GM10847 (cell line): Measurements from ENCODE around the gene C16orf87.

ENCODE experiments used
- POLR2A ChIP-seq: IDR thresholded peaks from 2 replicates; pipeline ENCODE4 v1.6.1; 2011; ENCODE audit not compliant: insufficient read length; ENCODE audit errors: extremely low read depth

Gene C16orf87, protein sequence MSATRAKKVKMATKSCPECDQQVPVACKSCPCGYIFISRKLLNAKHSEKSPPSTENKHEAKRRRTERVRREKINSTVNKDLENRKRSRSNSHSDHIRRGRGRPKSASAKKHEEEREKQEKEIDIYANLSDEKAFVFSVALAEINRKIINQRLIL

DNA sequence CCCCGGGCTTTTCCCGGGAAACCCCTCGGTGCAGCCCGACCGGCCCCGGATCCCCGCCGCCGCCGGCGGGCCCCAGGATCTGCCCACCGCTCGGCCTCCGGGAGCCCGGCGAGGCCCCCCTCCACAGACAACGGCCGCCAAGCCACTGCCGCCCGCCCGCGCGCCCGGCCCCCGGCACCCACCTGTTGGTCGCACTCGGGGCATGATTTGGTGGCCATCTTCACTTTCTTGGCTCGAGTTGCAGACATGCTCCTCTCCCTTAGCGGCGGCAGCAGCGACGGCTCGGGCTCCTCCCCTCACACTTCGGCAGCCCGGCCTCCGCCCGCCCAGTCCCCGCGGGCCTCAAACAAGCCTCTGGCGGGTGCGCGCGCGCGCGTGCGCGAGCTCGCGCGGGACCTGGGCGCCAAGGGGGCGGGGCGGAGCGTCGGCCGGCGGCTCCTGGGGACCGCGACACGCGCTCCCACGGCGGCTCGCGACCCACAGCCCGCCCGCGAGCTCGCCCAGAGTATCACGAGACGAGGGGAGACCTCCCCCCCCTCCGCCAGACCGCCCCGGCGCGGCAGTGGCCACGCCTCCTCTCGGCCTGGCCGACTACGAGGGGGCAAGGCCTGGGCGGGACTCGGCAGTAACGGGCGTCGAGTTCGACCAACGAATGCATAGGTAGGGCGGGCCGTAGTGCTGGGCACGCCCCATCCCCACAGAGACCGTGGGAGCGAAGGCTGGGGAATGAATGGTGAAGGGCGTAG, at the start of gene C16orf87:
Gene C16orf87, minus strand, starts transcription at position 279 of the 746 bp plus-strand sequence. Its CDS starts 31 bp downstream, at position 248.
- TF ChIP-seq POLR2A = peak; percentile 64

DNA sequence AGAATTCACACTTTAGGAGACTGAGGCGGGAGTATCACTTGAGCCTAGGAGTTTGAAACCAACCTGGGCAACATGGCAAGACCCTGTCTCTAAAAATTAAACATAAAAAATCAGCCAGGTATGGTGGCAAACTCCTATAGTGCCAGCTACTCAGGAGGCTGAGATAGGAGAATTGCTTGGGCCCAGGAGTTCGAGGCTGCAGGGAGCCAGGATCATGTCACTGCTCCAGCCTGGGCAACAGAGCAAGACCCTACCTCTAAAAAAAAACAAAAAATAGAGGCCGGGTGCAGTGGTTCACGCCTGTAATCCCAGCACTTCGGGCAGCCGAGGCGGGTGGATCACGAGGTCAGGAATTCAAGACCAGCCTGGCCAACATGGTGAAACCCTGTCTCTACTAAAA, 44.3 kb upstream of the C16orf87 start:
- TF ChIP-seq POLR2A = no peak

DNA sequence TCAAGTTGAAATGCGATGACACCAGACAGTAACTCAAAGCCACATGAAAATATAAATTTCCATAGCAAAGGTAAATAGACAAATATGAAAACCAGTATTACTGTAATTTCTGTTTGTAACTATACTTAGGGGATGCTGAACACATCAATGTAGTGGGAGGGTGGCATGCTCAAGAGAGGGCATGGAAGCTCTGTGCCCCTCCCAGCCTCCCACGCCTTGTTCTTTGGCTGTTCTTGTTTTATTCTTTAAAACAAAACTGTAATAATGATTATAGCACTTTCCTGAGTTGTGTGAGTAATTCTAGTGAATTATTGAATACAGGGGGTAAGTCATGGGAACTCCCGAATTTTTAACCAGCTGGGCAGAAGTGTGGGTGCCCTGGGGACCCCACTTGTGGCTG, 42.2 kb upstream of the C16orf87 start:
- TF ChIP-seq POLR2A = no peak

GRCh38 chr16:46871597-46871996, 40.6 kb upstream of the C16orf87 start:
- TF ChIP-seq POLR2A = no peak

DNA sequence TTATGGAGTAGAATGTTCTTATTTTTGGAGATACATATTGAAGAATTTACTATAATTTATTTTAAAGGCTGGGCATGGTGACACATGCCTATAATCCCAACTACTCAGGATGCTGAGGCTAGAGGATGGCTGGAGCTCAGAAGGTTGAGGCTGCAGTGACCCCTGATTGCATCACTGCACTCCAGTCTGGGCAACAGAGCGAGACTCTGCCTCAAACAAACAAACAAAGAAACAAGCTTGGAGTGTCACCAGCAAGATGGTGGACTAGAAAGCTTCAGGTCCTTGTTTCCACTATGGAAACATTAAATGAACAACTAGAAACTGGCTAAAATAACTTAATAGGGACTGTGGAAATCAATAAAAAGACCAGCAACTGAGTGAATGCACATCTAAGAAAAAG, 35.3 kb upstream of the C16orf87 start:
- TF ChIP-seq POLR2A = no peak

DNA sequence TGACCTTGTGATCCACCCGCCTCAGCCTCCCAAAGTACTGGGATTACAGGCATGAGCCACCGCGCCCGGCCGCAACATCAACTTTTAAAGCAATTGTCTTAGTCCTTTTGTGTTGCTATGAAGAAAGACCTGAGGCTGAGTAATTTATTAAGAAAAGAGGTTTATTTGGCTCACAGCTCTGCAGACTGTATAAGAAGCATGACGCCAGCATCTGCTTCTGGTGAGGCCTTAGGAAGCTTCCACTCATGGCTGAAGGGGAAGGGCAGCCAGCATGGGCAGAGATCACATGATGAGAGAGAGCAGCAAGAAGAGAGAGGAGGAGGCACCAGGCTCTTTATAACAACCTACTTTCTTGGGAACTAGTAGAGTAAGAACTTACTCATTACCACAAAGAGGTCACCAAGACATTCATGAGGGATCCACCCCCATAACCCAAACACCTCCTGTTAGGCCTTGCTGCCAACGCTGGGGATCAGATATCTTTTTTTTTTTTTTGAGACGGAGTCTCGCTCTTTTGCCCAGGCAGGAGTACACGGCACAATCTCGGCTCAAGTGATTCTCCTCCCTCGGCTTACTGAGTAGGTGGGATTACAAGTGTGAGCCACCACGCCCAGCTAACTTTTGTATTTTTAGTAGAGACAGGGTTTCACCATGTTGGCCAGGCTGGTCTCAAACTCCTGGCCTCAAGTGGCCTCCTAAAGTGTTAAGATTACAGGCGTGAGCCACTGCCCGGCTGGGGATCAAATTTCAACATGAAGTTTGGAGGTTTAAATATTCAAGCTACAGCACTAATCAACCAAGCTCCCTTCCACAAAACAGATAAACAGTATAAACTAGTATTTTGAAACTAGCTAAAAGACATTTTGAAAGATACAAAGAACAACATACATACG, 31.8 kb upstream of the C16orf87 start:
- no peak for TF ChIP-seq POLR2A

DNA sequence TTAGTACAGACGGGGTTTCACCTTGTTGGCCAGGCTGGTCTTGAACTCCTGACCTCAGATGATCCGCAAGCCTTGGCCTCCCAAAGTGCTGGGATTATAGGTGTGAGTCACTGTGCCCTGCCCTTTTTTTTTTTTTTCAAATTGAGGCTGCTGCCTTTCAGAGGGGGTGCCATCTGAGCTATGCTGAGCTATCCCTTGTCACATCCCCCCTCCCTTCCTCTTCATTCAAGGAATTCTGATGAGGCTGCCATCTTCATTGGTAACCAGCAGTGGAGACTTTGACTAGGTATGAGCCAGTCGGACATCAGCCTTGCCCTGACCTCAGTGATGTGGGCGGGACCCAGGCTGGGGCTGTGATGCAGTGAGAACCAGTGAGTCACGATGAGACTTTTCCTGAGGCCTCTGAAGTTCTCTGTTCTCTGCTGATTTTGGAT, 28.8 kb upstream of the C16orf87 start:
- TF ChIP-seq POLR2A = no peak

DNA sequence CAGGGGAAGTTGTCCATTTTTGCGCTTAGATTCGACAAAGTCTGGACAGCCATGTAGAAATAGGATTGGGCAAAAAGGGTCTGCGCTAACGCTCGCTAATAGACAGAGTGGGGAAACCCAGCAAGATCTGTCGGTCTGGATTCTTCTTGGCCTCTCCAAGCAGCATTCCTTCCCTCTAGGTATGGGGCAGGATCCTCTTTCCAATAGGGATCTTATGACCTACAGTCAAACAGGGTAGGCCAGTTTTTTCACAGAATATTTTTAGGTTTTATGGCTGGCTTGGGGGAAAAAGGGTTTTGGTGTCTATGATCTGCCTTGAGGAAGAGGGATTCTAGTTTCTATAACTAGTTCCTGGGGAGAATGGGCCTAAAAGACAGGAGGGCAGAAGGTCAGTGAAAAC, 27.2 kb upstream of the C16orf87 start:
- no peak for TF ChIP-seq POLR2A

- no peak for TF ChIP-seq POLR2A
Measured at GRCh38 chr16:46857368-46857945, 26.5 kb upstream of the C16orf87 start.

DNA sequence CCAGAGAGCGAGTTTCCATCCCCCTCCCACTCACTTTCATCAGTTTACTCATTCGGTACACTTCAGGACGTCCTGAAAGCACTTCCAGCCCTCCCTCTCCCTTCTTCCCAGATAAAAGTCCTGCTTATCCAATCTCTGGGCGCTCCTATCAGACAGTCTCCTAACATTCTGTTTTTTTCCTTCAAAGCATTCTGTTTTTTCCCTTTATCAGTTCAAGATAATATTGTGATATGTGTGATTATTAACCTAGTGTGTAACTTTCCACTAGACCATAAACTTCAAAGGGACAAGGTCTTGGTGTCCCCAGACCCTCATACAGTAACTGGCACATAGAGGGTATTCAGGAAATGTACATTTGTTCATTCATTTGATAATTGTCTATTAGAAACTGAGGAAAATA, 24.4 kb upstream of the C16orf87 start:
- TF ChIP-seq POLR2A = no peak

GRCh38 chr16:46854846-46855245, 23.9 kb upstream of the C16orf87 start:
- no peak for TF ChIP-seq POLR2A

DNA sequence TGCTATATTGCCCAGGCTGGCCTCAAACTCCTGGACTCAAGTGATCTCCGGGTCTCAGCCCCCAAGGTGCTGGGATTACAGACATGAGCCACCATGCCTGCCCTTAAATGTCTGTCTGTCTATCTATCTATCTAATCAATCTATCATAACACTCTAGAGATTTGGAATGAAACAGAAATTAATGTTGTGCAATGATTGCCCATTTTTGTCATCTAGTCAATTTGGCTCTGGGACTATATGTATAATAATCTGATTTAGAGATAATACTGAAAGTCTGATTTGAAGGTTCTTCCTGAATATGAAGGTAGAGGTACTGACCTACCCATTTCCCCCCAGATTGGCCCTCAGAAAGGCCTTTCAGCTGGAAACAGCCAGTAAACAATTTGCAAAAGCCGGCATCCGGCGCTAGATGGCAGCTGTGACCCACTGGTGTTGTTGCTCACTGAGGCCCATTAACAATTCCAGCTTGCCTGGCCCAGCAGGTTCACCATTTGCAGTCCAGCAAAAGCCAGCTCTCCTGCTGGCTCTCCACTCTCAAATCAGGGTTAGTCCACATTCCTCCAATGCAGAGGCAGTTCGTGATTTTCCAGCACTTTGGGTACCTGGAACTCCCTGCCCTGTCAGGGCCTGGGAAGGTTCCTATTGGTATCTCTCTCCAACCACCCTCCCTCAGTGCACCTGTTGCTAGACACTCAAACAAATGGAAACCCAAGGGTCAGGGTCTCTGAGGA, 22.9 kb upstream of the C16orf87 start:
- TF ChIP-seq POLR2A = no peak

DNA sequence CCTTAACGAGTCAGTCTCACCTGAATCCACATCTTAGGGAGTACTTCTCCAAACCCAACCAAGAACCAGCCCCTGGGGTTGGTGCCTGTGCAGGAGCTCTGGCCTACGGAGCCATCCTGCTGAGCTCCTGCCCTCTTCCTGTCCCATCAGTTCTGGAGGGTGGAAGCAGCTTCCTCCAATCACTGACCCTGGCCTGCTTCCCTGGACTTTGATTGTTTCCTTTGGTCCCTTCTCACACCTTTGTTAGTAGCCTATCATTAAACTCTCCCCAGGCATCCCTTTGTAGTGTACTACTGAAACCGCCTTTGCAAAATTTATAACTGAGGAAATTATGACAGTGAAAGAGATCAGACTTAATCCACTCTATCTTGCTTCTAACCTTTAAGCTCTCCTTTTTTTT, 21.1 kb upstream of the C16orf87 start:
- TF ChIP-seq POLR2A = no peak

GRCh38 chr16:46850619-46851555, 19.9 kb upstream of the C16orf87 start:
- TF ChIP-seq POLR2A = no peak
